HepG2 (cell line): Measurements from ENCODE around the gene SUPT6H. TPM values are rescaled to one million over a fixed set of nuclear protein-coding genes. Genes with fewer than 3 reads are reported as not detected.

Experiments
- ATAC-seq: fragments of 200-7000 bp; cut with Tn5 transposase; 3 replicates; pipeline ENCODE4 v1.9.1; 2020; ENCODE audit warnings: mild to moderate bottlenecking, moderate library complexity
- BruUV-seq: library from RNA; stranded (reverse); fragments of 400-500 nt; replicated peaks from 2 replicates; lab custom pipeline; 2021; lab: Mats Ljungman, UMichigan
- CTCF ChIA-PET: fragments of 300-600 bp; formaldehyde crosslinking; extraction: SDS; loops from one replicate; lab custom pipeline; 2021; ENCODE audit warnings: low total read pairs, inconsistent platforms, low intra/inter-chr PET ratio; lab: Yijun Ruan, JAX
- POLR2A ChIA-PET: fragments of 350-600 bp; sonication (Branson Sonifier 250); formaldehyde crosslinking; loops from one replicate; lab custom pipeline; 2020; ENCODE audit warnings: antibody characterized with exemption, inconsistent platforms; lab: Yijun Ruan, JAX
- DNase-seq: peaks from one replicate; pipeline ENCODE4 v3.0.0-alpha.2; 2015; ENCODE audit warnings: low spot score
- FAIRE-seq: peaks from 3 replicates; lab custom pipeline; 2011; peaks lifted over from hg19 to GRCh38; lab: Jason Lieb, UNC
- H2AFZ ChIP-seq: one replicate; pipeline ENCODE4 v1.6.1; 2011; ENCODE audit warnings: low read length, inconsistent platforms
- H3K27ac ChIP-seq: fragments of 300-600 bp; 3 replicates; pipeline ENCODE4 v1.8.0; 2011; ENCODE audit warnings: mixed run types, mild to moderate bottlenecking, mixed read lengths, low read length, inconsistent platforms; ENCODE audit not compliant: insufficient read depth; ENCODE audit errors: extremely low read length
- H3K27me3 ChIP-seq, 2 experiments: fragments of 200-600 bp in 1 of 2; 2 replicates in 1 of 2; 3 replicates in 1 of 2; pipeline versions ENCODE4 v1.6.0 to v1.8.0; 2011; ENCODE audit warnings: low read length in 2 of 2, mild to moderate bottlenecking in 2 of 2, moderate library complexity in 2 of 2, inconsistent platforms in 1 of 2; ENCODE audit not compliant: insufficient read depth in 2 of 2, control insufficient read depth in 1 of 2
- H3K36me3 ChIP-seq, 2 experiments: fragments of 200-600 bp in 1 of 2; replicated peaks in 1 of 2; 2 replicates in 1 of 2; 3 replicates in 1 of 2; pipeline versions ENCODE4 v1.5.1 to v1.8.0; 2011; ENCODE audit warnings: low read length in 2 of 2, inconsistent platforms in 1 of 2; ENCODE audit not compliant: insufficient read depth in 2 of 2, control insufficient read depth in 1 of 2
- H3K4me1 ChIP-seq: 2 replicates; pipeline ENCODE4 v1.5.1; 2012; ENCODE audit warnings: low read length, inconsistent platforms; ENCODE audit not compliant: insufficient read depth
- H3K4me2 ChIP-seq: 2 replicates; pipeline ENCODE4 v1.6.0; 2011; ENCODE audit warnings: low read depth, low read length, inconsistent platforms
- H3K4me3 ChIP-seq, 3 experiments: fragments of 200-600 bp in 1 of 3; sonication (generic), shearing (Covaris generic) in 1 of 3; replicated peaks in 1 of 3; 2 replicates each; pipeline ENCODE4 v1.5.1; 2011 to 2016; ENCODE audit warnings: low read length in 3 of 3, inconsistent platforms in 2 of 3, low read depth in 2 of 3, mild to moderate bottlenecking in 2 of 3, control low read depth in 1 of 3, mixed read lengths in 1 of 3; ENCODE audit not compliant: insufficient read depth in 1 of 3
- H3K79me2 ChIP-seq: one replicate; pipeline ENCODE4 v1.6.1; 2011; ENCODE audit warnings: low read length, inconsistent platforms; ENCODE audit not compliant: insufficient read depth
- H3K9ac ChIP-seq: 2 replicates; pipeline ENCODE4 v1.6.0; 2011; ENCODE audit warnings: mild to moderate bottlenecking, low read depth, low read length, inconsistent platforms; ENCODE audit not compliant: insufficient read depth
- H3K9me3 ChIP-seq: 2 replicates; pipeline ENCODE4 v1.5.1; 2012; ENCODE audit warnings: mild to moderate bottlenecking, low read length
- H4K20me1 ChIP-seq: 2 replicates; pipeline ENCODE4 v1.6.0; 2011; ENCODE audit warnings: inconsistent platforms, mild to moderate bottlenecking, low read length, moderate library complexity; ENCODE audit not compliant: insufficient read depth
- DR1 ChIP-seq: sonication (generic); formaldehyde crosslinking; IDR thresholded peaks from 2 replicates; pipeline ENCODE4 v1.8.0; 2021; ENCODE audit warnings: mild to moderate bottlenecking, missing genetic modification reagents, inconsistent platforms
- ELF3 ChIP-seq: IDR thresholded peaks from 2 replicates; pipeline ENCODE4 v1.6.1; 2016; ENCODE audit warnings: missing genetic modification reagents, missing compliant biosample characterization
- HNF4A ChIP-seq: sonication (generic); formaldehyde crosslinking; IDR thresholded peaks from 2 replicates; pipeline ENCODE4 v1.4.0; 2020; ENCODE audit warnings: missing genetic modification reagents
- HNRNPK ChIP-seq: fragments of 200-400 bp; formaldehyde crosslinking; IDR thresholded peaks from 2 replicates; pipeline ENCODE4 v1.6.1; 2018; ENCODE audit warnings: low read length, low read depth, moderate library complexity, mild to moderate bottlenecking; ENCODE audit not compliant: poor library complexity, severe bottlenecking
- PAWR ChIP-seq: sonication (generic); formaldehyde crosslinking; IDR thresholded peaks from 2 replicates; pipeline ENCODE4 v1.4.0; 2020; ENCODE audit warnings: missing genetic modification reagents, mild to moderate bottlenecking, borderline replicate concordance
- ZNF160 ChIP-seq: sonication (generic); formaldehyde crosslinking; IDR thresholded peaks from 2 replicates; pipeline ENCODE4 v1.8.0; 2022; ENCODE audit warnings: mild to moderate bottlenecking, inconsistent platforms, missing genetic modification reagents
- ZNF20 ChIP-seq: sonication (generic); formaldehyde crosslinking; IDR thresholded peaks from 2 replicates; pipeline ENCODE4 v1.4.0; 2020; ENCODE audit warnings: mild to moderate bottlenecking, moderate library complexity, missing genetic modification reagents
- ZNF652 ChIP-seq: IDR thresholded peaks from 2 replicates; pipeline ENCODE4 v1.6.1; 2016; ENCODE audit warnings: low read depth, borderline replicate concordance
- WGBS: methylation state at CpG from one replicate; pipeline ENCODE4 v1.1.6; 2017; ENCODE audit warnings: low lambda C conversion rate; 5-methylcytosine and 5-hydroxymethylcytosine counted together
- in situ Hi-C: cut with HindIII; loops from 2 replicates; pipeline ENCODE4 v1.10.0; 2017; ENCODE audit warnings: low pct_unique_long_range_greater_than_20kb; ENCODE audit not compliant: extremely low pct_ligation_motif_present
- intact Hi-C: fragments of 100-400 bp; cut with micrococcal nuclease; formaldehyde crosslinking; loops from one replicate; pipeline ENCODE4 v1.10.0; 2022; ENCODE audit not compliant: unreplicated experiment
- polyA plus RNA-seq, 8 experiments: library from polyadenylated mRNA; depleted of rRNA in 3 of 8; stranded (reverse) in 7 of 8; unstranded in 1 of 8; fragments of >200 nt; fragmentation: Illumina TruSeq in 4 of 8; extraction: Trizol in 4 of 8; gene quantifications; 2 replicates each; pipeline versions ENCODE4 v1.2.1 to v1.2.3, GENCODE V29; 2011 to 2016; ENCODE audit warnings: low read depth in 4 of 8, missing spikeins in 1 of 8, mixed read lengths in 1 of 8; ENCODE audit not compliant: insufficient read depth in 1 of 8
- total RNA-seq, 5 experiments: library from RNA; depleted of rRNA; stranded (reverse); fragments of >200 nt; fragmentation: Illumina TruSeq; extraction: Trizol; gene quantifications; 2 replicates each; pipeline ENCODE4 v1.2.3, GENCODE V29; 2016; ENCODE audit warnings: low read depth in 1 of 5
- TF ChIP-seq, protein P1 (sequence below): sonication (generic); formaldehyde crosslinking; IDR thresholded peaks from 2 replicates; pipeline ENCODE4 v1.4.0; 2020; ENCODE audit warnings: mild to moderate bottlenecking, missing genetic modification reagents

Gene SUPT6H
- total and polyA plus RNA-seq, 2 of the 13 experiments (the other 11 are each of a cell fraction or from before 2014, with no cell fraction given) = 32.7 to 39.9 TPM

DNA sequence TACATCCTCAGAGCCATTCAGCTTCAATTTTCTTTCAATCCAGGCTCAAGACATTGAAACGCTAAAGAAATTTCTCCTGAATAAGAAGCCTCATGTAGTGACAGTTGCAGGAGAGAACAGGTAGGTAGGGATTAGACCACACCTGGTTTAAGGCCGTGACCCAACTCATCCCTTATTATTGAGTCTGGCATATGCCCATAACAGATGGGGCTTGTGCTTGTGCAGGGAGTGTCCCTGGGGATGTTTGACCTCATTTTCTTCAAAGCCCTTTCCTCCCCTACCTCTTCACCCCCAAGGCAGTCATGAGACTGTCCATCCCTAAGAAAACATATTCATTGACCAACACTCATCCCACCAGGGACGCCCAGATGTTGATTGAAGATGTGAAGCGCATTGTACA is 24.3 kb downstream of the SUPT6H start (continued):
- TF ChIP-seq ELF3 (CRISPR knock-in tag) (no peak), PAWR (CRISPR knock-in tag) (no peak)
- TF ChIP-seq, all 625 proteins: peak for 0

GRCh38 chr17:28688481-28688880 is 26.5 kb downstream of the SUPT6H start:
- in situ Hi-C loops (no loop called here), intact Hi-C loops (no loop called here)
- H2AFZ ChIP-seq = no peak overlapping the region
- 0 out of 2 replicates have a peak, but pooled peaks cover 7% of the 10 kb centered on the region for H3K4me1 ChIP-seq
- peaks cover 45 to 80% of the 10 kb centered on the region in 2 experiments for H3K36me3 ChIP-seq
- no peak overlapping the region for H3K4me3 ChIP-seq
- H3K27ac ChIP-seq = no peak overlapping the region
- CTCF ChIA-PET = interaction anchor here (1.7 kb wide), 1 partner anchor 61 kb away, joined by 4 read pairs; no protein-coding TSS in a partner anchor
- TF ChIP-seq HNRNPK (peak; percentile 66), ZNF160 (CRISPR knock-in tag) (no peak), ZNF652 (CRISPR knock-in tag) (peak; percentile 60; the same call in 1 of the 2 replicates), DR1 (no peak), ZNF20 (CRISPR knock-in tag) (no peak), HNF4A (CRISPR knock-in tag) (0 out of 2 replicates have a peak, but pooled peaks have one; percentile 16)
- TF ChIP-seq, protein P1, sequence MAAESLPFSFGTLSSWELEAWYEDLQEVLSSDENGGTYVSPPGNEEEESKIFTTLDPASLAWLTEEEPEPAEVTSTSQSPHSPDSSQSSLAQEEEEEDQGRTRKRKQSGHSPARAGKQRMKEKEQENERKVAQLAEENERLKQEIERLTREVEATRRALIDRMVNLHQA (CRISPR knock-in tag) = no peak
- 90% methylated on average over 4 of the region's 4 CpGs for WGBS
- POLR2A ChIA-PET = interaction anchor here (0.7 to 2.9 kb wide), 4 partner anchors 10 to 45 kb away, joined by 3 to 13 read pairs (median 6); partner anchors contain the start of gene RPL23A
- FAIRE-seq (no peak), ATAC-seq (no peak), DNase-seq (no peak)
- H4K20me1 ChIP-seq = no peaks in the 10 kb centered on the region
- no peak overlapping the region for H3K9ac ChIP-seq
- no peaks in the 10 kb centered on the region for H3K27me3 ChIP-seq
- H3K9me3 ChIP-seq = no peaks in the 10 kb centered on the region
- BruUV-seq = no TSS peak
- H3K4me2 ChIP-seq = no peak overlapping the region
- H3K79me2 ChIP-seq = no peaks in the 10 kb centered on the region
